Measurements from ENCODE around the gene ARID2. TPM values are rescaled to one million over a fixed set of nuclear protein-coding genes. Genes with fewer than 3 reads are reported as not detected.

ARID2 gene
- total and polyA plus RNA-seq, 10 of the 15 experiments (the other 5 are each of a cell fraction or from before 2014, with no cell fraction given): 9.2 to 29.8 (median 20.3) TPM

DNA sequence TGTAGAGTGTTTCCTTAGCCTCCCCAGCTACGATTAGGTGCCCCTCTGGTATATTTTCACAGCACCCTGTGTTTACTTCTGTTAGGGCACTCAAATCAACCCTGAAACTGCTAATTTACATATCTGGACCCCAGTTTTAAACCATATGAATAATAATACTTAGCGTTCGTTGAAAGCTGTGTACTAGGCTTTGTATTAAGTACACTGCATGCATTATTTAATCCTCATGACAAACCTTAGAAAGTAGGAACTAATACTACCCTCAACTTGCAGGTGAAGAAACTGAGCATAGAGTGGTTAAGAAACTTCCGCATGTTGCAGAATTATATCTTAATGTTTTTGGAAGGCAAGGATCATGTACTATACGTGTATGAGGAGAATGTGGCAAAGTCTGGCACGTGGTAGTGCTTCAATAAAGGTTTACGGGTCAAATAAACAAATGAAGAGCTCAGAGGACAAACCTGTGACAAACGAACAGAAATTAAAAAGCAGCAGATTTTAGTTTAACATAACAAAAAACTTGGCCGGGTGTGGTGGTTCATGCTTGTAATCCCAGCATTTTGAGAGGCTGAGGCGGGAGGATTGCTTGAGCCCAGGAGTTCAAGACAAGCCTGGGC lies 22.2 kb upstream of the ARID2 start:
- FAIRE-seq (no peak), ATAC-seq (no peak), DNase-seq (ENCODE audit: low read depth, low spot score) (no peak)
- ChIA-PET SMC1A (ENCODE audit: uncharacterized antibody, unreplicated experiment) (interaction anchor here (0.8 kb wide), 1 partner anchor 39 kb away, joined by 3 read pairs; no protein-coding TSS in a partner anchor), RAD21 (ENCODE audit: unreplicated experiment) (interaction anchor here (0.5 kb wide), 1 partner anchor 212 kb away, joined by 3 read pairs; no protein-coding TSS in a partner anchor), CTCF (interaction anchor here (1.1 to 1.7 kb wide), 2 partner anchors 10 to 163 kb away, joined by 3 to 5 read pairs; no protein-coding TSS in a partner anchor), POLR2A (no interaction called here)
- Histone ChIP-seq H3K4me1 (ENCODE audit: control insufficient read depth, insufficient read depth, low read length) (no peaks in the 10 kb centered on the region), H3K9ac (ENCODE audit: control insufficient read depth, insufficient read depth, low read length) (no peak overlapping the region), H3K27ac (ENCODE audit: control insufficient read depth, insufficient read depth) (no peak overlapping the region), H3K9me3 (replicated peaks; ENCODE audit: control insufficient read depth, insufficient read depth, low read length) (no peaks in the 10 kb centered on the region), H3K79me2 (ENCODE audit: control insufficient read depth, insufficient read depth, low read length) (no peaks in the 10 kb centered on the region), H3K36me3 (ENCODE audit: control insufficient read depth in 2 of 2, insufficient read depth in 2 of 2, low read length in 1 of 2) (no peaks in the 10 kb centered on the region), H3K27me3 (replicated peaks in 1 of 2; ENCODE audit: control insufficient read depth in 2 of 2, insufficient read depth in 2 of 2, low read length in 1 of 2) (no peaks in the 10 kb centered on the region), H2AFZ (ENCODE audit: control insufficient read depth, low read depth, low read length) (no peak overlapping the region), H3K4me3 (no peak overlapping the region), H4K20me1 (ENCODE audit: control insufficient read depth, insufficient read depth) (no peaks in the 10 kb centered on the region), H3K4me2 (ENCODE audit: control insufficient read depth, insufficient read depth) (no peak overlapping the region)
- no TSS peak for BruUV-seq (replicated peaks)
- intact Hi-C loops (cut with micrococcal nuclease; ENCODE audit: unreplicated experiment) (no loop called here), in situ Hi-C loops (cut with MboI) (no loop called here)
- TF ChIP-seq ZNF274 (IDR thresholded peaks at IDR 0.05; ENCODE audit: insufficient read depth, insufficient read length) (no peak), EZH2 (IDR thresholded peaks at IDR 0.05; ENCODE audit: borderline replicate concordance, control insufficient read depth, low read depth, low read length) (no peak), HDGF (IDR thresholded peaks at IDR 0.05) (no peak), RBBP5 (conservative IDR thresholded peaks at IDR 0.05) (no peak), NFIC (IDR thresholded peaks at IDR 0.05; ENCODE audit: low read depth, low read length) (no peak), ZNF207 (IDR thresholded peaks at IDR 0.05; ENCODE audit: borderline replicate concordance) (no peak), ZZZ3 (IDR thresholded peaks at IDR 0.05; ENCODE audit: control insufficient read depth, insufficient read length, low read depth) (no peak)
- TF ChIP-seq, protein P1, sequence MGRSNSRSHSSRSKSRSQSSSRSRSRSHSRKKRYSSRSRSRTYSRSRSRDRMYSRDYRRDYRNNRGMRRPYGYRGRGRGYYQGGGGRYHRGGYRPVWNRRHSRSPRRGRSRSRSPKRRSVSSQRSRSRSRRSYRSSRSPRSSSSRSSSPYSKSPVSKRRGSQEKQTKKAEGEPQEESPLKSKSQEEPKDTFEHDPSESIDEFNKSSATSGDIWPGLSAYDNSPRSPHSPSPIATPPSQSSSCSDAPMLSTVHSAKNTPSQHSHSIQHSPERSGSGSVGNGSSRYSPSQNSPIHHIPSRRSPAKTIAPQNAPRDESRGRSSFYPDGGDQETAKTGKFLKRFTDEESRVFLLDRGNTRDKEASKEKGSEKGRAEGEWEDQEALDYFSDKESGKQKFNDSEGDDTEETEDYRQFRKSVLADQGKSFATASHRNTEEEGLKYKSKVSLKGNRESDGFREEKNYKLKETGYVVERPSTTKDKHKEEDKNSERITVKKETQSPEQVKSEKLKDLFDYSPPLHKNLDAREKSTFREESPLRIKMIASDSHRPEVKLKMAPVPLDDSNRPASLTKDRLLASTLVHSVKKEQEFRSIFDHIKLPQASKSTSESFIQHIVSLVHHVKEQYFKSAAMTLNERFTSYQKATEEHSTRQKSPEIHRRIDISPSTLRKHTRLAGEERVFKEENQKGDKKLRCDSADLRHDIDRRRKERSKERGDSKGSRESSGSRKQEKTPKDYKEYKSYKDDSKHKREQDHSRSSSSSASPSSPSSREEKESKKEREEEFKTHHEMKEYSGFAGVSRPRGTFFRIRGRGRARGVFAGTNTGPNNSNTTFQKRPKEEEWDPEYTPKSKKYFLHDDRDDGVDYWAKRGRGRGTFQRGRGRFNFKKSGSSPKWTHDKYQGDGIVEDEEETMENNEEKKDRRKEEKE (IDR thresholded peaks at IDR 0.05): no peak
- TF ChIP-seq, protein P2, sequence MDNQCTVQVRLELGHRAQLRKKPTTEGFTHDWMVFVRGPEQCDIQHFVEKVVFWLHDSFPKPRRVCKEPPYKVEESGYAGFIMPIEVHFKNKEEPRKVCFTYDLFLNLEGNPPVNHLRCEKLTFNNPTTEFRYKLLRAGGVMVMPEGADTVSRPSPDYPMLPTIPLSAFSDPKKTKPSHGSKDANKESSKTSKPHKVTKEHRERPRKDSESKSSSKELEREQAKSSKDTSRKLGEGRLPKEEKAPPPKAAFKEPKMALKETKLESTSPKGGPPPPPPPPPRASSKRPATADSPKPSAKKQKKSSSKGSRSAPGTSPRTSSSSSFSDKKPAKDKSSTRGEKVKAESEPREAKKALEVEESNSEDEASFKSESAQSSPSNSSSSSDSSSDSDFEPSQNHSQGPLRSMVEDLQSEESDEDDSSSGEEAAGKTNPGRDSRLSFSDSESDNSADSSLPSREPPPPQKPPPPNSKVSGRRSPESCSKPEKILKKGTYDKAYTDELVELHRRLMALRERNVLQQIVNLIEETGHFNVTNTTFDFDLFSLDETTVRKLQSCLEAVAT (IDR thresholded peaks at IDR 0.05): no peak
- WGBS (ENCODE audit: insufficient coverage, insufficient replicate concordance, low lambda C conversion rate, missing lambda C conversion rate): 72% methylated on average over 10 of the region's 10 CpGs
